HG02981 (cell line): Measurements from ENCODE around the gene TNFRSF11A.

Experiments used
- ATAC-seq: cut with Tn5 transposase; IDR thresholded peaks from one replicate; pipeline ENCODE4 v1.9.1; 2021; ENCODE audit warnings: mild to moderate bottlenecking, moderate library complexity; ENCODE audit not compliant: unreplicated experiment

The TNFRSF11A gene

DNA sequence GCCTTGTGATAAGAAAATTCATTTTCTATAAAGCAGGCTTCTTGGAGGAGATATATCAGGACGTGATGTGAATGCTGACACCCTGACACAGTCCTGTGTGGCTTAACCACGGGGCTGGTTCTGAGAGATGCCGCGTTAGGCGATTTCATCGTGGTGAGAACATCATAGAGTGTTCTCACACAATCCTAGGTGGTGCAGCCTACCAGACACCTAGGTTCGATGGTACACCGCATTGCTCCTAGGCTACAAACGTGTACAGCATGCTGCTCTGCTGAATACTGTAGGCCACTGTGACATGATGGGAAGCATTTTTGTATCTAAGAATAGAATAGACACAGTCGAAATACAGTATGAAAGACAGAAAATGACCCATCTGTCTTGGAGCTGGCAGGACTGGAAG lies 82.5 kb downstream of the TNFRSF11A start:
- no peak for ATAC-seq

DNA sequence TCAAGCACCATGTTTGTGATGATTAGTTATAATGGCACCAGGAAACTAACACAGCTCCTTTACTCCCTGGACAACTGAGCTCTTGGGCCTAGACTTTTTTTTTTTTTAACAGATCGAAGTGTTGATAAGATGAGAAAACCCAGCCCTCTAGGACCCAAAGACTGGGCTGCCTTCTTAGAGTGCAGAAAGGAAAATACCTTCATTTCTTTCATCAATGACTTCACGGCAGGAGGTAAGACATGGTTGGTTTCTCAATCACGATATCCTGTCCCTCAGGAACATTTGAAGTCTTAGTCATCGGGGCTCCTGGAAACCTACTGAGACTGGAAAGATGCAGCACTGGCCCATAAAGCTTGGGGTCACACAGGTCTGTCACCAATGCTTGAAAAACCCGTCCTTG lies 84.7 kb downstream of the TNFRSF11A start:
- ATAC-seq = no peak

DNA sequence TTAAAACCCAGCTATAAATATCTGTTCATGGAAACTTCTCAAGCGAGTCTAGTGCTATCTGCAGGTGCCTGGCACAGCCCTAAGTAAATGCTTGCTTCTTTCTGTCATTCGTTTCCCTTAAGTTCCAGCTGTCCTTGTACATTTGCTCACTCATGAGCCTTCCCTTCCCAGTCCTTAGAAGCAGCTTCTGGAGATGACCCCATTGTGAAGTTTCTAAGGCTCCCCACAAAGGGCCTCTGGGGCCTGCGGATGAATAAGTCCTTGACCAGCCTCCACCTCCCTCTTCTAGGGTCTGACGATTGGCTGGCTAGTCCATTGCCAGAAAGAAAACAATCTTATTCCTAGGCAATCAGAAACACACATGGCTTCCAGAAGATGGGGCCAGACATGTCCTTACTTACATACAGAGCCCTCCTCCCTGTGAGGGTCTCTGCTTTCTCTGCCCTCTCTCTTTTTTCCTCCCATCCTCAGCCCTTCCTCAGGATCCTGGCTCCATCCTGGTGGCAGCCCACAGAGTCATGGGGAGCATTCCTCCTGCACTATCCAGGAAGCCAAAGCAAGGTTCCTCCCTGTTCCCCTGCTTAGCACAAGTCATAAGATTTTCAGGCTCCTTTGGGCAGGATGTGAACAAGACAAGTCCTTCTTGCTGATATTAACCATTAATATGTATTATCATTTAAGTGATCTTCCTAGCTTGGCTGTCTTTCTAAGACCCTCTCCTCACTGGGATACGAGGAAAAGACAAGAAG lies 87.3 kb downstream of the TNFRSF11A start:
- no peak for ATAC-seq

DNA sequence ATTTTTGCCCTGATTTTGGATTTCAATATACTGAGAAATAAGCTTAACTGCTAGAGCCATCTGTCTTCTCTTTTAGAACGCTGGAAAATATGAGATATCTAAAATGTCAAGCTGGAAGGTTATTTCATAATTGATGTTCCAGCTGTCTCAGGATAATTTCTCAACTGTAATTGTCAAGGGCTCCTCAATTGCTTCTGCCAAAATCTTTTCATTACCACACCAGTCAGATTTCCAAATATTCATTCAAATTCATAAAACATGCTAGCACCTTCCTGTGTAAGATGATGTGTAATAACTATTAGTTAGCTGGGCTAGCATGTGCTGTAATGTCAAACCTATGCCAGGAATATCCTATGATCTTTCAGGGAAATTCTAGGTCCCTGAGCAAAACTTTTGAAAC lies 88.1 kb downstream of the TNFRSF11A start:
- ATAC-seq = no peak

DNA sequence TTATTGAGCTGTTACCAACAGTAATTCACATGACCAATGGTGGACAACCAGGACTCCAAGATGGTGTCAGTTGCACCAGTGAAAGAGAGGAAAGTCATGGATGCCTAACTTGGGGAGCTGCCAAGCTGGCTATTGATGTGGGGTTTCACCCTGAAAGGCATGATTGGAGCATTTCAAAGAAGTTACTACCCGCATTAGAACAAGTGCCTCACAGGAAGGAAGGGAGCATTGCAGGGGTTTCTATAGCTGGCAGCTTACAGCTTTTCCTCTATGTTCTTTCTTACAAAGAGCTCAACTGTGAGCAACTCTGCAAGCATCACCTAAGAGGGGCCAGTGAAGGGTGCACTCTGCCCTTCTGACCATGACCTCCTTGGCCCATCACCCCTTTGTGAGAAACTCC lies 93.1 kb downstream of the TNFRSF11A start:
- ATAC-seq = no peak

DNA sequence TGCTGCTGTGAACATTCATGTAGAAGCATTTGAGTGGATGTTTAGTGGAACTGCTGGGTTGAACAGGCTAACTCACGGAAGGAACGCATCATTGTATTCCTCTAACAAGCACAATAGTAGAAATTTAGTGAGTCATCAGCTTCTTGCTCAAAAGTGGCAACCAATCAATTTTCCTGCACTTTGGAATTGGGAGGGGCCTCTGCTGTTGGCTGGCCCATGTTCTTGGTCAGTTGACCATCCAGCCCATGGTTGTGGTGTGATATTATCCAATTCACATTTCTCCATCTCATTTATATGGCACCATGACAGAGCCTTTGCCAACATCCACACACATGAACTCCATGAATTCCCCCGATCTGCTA lies 95.0 kb downstream of the TNFRSF11A start:
- no peak for ATAC-seq

DNA sequence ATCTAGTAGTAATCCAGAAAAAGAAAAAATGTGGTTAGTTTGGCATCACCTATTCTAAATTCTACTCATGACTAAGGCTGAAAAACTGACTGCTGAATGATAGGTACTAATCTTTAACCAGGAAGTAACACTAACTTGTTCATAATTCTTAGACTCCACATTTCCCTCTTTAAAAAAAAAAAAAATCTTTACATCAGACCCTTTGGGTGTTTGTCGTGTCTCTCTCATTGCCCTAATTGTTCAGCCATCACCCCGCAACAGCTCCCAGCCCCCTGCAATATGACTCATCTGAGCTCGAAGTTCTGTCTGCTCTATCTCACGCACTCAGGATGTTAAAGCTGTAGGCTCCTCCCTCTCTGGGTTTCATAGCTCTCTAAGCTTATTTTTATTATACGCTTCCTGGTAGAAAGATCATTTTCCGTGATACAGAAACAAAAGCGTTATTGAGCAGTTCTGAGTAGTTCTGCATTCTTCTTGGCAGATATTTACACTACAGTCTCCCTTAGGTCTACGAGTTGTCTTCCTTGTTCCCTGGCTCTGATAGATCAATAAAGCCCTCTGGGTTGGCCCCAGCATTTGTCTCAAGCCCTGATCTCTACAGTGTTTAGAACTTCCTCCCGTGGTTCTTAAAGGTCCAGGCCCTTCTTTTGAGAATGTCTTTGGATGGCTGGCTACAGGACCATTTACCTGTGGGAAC lies 95.6 kb downstream of the TNFRSF11A start:
- ATAC-seq = peak; percentile 96

DNA sequence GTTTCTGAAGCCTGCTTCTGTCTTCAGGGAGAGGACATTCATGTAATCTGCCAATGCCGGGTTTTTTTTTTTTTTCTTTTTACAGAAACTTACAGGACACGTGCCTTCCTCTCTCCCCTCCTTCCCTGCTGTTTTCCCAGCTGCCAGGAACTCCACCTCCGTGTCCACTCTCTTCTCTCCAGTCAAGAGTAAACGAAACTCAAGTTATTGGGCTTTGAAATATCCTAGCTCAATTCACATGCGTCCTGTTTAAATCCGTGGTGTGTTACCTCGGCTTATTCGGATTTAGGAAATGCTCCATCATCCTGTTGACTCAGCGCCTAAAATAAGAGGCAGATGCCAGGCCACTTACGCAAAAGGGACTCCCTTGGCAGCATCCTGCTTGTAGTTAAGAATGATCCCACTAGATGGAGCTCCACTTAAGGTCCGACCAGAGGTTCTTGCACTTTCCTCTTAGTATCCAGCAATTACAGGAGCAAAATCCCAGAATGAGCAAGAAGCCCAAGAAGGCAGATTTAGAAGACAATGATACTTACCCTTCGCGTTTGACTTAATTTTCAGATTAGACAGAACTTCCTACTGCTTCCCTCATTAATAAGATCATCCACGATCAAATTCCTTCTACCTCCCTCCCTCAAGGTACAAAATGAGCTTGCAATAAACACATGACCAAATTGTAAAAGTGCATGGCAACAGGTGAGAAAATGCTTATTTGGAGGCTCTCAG lies 100.5 kb downstream of the TNFRSF11A start:
- ATAC-seq = peak; percentile 55

DNA sequence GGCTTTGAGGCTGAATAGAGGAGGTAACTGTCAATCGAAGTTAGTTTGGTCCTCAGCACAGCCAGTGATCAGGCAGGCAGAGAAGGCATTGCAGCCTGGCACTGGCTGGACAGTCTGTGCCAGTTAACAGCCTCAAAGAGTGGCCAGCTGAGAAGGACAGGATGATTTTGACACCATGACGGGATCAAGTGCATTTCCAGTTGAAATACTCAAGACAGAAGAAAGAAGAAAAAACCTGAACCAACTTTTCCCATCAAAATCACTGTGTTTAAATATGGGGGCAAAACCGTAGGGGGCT lies 101.0 kb downstream of the TNFRSF11A start:
- ATAC-seq = no peak

DNA sequence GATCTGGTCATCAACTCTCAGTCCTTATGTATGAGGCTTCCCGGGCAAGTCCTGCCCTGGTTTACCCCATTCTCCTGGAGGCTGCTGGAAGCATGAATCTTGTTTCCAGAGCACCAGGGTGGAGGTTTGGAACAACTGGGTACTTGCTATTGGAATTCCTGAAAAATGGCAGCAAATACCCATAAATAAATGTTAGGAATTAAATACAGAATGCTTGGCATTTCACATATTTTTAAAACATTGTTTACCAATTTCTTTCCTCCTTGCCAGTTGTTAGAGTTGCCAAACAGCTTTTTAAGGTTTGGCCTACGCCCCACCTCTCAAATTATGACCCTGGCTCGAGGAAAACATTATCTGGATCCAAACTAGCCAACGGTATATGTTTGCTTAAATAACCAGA lies 107.1 kb downstream of the TNFRSF11A start:
- no peak for ATAC-seq

DNA sequence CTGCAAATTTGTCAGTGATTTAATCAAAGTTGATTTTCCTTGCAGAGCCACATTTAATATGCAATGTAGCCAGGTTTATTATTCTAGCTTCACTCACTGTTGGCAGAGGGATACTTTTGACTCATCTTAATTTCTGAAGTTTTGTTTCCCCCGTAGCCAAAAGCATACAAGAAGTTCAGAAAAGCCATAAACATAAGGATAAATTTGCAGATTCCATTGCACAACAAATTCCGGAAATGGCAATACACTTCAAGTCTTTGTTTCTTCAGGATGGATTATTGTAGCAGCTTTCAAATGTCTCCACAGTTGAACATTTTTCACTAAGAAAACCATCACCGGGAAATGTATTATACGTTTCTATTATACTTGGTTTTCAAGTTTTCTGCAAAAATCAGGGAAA lies 109.7 kb downstream of the TNFRSF11A start:
- no peak for ATAC-seq

DNA sequence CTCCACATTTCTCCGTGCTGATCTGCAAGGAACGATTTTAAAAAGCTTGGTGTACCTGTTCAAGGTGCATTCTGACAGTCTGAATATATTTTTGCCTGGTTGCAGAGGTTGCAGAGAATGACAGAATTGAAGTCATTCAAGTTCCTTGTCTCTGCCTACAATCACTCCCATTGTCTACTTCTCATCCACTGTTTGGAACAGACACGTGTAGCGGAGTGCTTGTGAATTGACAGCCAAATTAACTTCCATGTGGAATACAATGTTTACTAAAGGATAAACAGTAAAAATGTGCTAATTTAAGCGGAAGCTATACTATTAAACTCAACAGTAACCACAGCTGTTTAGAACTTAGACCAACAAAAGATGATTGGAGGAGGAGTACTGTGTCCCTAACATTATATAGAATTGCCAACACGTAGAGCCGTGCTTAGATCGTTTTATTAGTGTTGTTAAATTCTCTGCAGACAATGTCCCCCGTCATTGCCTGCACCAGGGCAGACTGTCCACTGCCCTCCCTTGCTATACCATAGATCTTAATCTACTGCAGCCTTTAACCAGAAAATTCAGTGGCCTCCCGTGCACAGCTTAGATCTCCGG lies 110.4 kb downstream of the TNFRSF11A start:
- no peak for ATAC-seq

DNA sequence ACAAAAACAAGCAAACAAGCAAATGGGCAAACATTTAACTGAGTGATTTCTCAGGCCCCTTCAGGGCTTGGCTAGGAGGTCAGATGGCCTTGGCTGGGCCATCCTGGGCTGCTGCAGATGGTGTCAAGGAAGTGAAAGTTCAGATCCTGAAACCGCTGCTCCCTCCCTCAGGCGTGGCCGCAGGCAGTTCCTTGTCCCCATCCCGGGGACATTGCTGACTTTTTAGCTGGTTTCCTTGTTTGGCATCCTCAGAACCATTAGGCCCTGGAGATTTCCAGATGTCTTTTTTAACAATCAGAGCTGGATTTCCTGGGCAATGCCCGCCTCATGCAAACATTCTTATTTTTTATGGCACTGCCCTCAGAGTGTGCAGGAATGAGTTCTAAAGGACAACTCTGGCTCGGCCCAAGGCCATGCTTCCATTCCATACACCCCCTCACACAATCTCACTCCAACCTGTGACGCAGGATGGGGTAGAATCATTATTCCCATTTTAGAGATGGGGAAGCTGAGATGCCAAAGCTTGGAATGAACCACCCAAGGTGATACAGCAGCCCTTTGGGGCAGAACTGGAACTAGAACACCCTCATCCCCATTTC lies 111.6 kb downstream of the TNFRSF11A start:
- ATAC-seq = no peak

DNA sequence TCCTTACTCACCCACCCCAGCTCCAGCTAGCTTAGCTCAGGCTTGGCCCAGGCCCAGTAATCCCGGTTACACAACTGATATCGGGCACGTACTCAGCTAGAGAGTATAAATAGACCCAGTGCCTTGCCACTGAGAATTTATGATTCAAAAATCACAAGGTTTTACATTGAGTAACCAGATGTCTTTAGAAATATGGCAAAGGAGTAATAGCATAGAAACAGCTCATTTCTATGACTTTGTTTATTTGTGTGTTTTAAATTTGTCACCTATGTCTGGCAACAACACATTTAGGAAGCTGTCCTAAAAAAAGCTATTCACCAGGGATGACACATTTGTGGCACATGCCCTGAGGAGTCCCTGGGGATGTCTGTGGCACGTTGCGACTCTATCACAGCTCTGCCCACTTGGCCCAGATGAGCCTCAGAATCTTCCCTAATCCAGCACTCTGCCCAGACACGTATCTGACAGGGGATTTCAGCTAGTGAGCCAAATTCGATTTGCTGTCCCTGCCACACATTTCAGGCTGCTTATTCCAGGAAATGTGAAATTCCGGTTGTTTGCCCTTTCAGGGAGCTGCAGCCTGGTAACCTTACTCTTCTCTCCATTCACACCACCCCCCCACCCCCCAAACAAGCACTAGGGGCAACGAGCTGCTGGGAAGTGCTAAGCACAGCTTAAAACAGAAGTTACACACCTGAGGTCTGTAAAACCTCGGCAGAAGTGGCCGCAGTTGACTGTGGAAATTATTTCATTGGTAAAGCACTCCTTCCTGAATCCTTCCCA lies 112.3 kb downstream of the TNFRSF11A start:
- ATAC-seq = peak; percentile 50

DNA sequence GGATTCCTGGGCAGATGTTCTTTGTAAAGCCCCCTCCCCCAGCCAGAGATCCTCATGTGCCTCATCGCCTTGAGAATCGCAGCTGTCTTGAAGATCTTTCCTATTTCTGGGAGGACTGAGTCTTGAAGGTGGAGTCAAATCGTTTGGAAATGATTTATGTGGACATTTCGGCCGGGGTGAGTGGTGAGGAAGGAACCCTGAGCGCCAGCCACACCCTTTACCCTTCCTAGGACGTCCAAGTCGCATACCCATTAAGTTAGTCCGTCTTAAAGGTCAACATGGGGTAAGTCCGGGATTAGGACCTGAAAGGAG lies 112.9 kb downstream of the TNFRSF11A start:
- ATAC-seq = no peak

DNA sequence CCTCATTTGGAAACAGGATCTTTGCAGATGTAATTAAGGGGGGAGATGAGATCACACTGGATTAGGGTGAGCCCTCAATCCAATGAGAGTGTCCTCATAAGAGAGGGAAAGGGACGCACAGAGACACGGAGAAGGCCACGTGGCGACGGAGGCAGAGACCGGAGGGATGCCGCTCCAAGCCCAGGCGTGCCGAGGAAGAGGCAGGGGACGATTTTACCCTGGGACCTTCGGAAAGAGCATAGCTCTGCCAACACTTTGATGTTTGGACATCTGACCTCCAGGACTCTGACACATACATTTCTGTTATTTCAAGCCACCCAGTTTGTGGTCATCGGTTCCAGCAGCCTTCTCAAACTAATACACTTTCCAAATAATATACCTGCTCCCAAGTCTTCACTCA lies 113.3 kb downstream of the TNFRSF11A start:
- no peak for ATAC-seq

DNA sequence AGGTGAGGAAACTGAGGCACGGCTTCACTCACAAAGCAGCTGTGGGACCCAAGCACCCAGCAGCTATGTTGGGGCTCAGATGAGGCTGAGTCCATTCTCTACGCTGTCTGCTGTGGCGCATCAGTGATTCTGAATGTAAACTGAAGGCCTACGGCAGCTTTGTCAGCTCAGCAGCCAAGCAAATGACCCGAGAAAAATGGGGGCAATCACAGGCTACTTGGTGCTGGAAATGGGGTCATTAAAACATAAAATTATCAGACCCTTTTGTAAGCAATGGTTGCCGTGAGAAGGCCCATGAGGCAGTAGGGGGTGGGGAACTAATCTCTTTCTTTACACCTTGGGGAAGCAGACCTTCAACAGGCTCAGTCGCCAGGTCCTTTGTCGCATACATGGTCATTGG lies 113.8 kb downstream of the TNFRSF11A start:
- ATAC-seq = no peak
